ENCODE results near the gene CFB. TPM values are rescaled to one million over a fixed set of nuclear protein-coding genes. Genes with fewer than 3 reads are reported as not detected.
A peak's percentile ranks its signal among the peaks of the same experiment; 100 is the strongest.

CFB gene
- total and polyA plus RNA-seq, 2 of the 13 experiments (the other 11 are each of a cell fraction or from before 2014, with no cell fraction given): 171 to 513 TPM

DNA sequence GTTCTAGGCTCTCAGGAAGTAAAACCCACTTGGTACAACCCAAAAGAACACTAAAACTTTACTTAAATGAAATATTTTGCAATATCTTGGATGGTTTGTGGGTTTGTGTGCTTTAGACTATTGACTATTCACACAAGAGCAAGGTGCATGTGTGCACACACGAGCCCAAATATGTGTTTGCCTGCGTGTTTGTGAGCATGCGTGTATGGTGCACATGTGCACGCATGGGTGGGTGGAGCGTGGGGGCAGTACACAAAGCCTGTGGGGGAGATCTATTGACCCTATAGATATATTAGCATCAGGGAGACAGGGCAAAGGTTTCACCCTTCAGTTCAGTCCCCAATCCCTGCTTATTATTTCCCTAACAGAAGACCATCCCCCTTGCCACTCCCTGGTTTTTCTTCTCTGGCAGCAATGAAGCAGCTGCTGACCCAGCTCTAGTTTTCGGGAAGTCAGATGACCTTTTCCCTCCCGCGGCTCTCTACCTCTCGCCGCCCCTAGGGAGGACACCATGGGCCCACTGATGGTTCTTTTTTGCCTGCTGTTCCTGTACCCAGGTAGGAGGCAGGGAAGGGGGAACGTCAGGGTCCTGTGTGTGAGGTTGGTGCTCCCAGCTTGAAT, 18.5 kb upstream of the CFB start, which contains the start of gene C2 (continued):
- TF ChIP-seq ZNF256 (CRISPR knock-in tag; conservative IDR thresholded peaks at IDR 0.05): no peak; the same call in 1 of the 2 replicates
- peak; percentile 67; the same call in 1 of the 2 replicates for TF ChIP-seq FOXC1 (CRISPR knock-in tag; IDR thresholded peaks at IDR 0.05; ENCODE audit: borderline replicate concordance)
- no peak for TF ChIP-seq ZNF768 (CRISPR knock-in tag; IDR thresholded peaks at IDR 0.05)
- TF ChIP-seq, protein P1, sequence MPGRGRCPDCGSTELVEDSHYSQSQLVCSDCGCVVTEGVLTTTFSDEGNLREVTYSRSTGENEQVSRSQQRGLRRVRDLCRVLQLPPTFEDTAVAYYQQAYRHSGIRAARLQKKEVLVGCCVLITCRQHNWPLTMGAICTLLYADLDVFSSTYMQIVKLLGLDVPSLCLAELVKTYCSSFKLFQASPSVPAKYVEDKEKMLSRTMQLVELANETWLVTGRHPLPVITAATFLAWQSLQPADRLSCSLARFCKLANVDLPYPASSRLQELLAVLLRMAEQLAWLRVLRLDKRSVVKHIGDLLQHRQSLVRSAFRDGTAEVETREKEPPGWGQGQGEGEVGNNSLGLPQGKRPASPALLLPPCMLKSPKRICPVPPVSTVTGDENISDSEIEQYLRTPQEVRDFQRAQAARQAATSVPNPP (CRISPR knock-in tag; IDR thresholded peaks at IDR 0.05): peak; percentile 81
- TF ChIP-seq, protein P2, sequence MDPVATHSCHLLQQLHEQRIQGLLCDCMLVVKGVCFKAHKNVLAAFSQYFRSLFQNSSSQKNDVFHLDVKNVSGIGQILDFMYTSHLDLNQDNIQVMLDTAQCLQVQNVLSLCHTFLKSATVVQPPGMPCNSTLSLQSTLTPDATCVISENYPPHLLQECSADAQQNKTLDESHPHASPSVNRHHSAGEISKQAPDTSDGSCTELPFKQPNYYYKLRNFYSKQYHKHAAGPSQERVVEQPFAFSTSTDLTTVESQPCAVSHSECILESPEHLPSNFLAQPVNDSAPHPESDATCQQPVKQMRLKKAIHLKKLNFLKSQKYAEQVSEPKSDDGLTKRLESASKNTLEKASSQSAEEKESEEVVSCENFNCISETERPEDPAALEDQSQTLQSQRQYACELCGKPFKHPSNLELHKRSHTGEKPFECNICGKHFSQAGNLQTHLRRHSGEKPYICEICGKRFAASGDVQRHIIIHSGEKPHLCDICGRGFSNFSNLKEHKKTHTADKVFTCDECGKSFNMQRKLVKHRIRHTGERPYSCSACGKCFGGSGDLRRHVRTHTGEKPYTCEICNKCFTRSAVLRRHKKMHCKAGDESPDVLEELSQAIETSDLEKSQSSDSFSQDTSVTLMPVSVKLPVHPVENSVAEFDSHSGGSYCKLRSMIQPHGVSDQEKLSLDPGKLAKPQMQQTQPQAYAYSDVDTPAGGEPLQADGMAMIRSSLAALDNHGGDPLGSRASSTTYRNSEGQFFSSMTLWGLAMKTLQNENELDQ (CRISPR knock-in tag; IDR thresholded peaks at IDR 0.05; ENCODE audit: borderline replicate concordance): no peak
- TF ChIP-seq ZKSCAN8 (CRISPR knock-in tag; IDR thresholded peaks at IDR 0.05; ENCODE audit: borderline replicate concordance): peak; percentile 86
- peak; percentile 72 for TF ChIP-seq SKI (IDR thresholded peaks at IDR 0.05; ENCODE audit: partially characterized antibody)
- no peak for TF ChIP-seq ZFP36L2 (CRISPR knock-in tag; IDR thresholded peaks at IDR 0.05)
- TF ChIP-seq MED8 (CRISPR knock-in tag; IDR thresholded peaks at IDR 0.05; ENCODE audit: insufficient replicate concordance): peak; percentile 59
- TF ChIP-seq, protein P3, sequence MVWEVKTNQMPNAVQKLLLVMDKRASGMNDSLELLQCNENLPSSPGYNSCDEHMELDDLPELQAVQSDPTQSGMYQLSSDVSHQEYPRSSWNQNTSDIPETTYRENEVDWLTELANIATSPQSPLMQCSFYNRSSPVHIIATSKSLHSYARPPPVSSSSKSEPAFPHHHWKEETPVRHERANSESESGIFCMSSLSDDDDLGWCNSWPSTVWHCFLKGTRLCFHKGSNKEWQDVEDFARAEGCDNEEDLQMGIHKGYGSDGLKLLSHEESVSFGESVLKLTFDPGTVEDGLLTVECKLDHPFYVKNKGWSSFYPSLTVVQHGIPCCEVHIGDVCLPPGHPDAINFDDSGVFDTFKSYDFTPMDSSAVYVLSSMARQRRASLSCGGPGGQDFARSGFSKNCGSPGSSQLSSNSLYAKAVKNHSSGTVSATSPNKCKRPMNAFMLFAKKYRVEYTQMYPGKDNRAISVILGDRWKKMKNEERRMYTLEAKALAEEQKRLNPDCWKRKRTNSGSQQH (CRISPR knock-in tag; IDR thresholded peaks at IDR 0.05; ENCODE audit: low read depth): peak; percentile 93; the same call in 1 of the 2 replicates
- TF ChIP-seq, protein P4, sequence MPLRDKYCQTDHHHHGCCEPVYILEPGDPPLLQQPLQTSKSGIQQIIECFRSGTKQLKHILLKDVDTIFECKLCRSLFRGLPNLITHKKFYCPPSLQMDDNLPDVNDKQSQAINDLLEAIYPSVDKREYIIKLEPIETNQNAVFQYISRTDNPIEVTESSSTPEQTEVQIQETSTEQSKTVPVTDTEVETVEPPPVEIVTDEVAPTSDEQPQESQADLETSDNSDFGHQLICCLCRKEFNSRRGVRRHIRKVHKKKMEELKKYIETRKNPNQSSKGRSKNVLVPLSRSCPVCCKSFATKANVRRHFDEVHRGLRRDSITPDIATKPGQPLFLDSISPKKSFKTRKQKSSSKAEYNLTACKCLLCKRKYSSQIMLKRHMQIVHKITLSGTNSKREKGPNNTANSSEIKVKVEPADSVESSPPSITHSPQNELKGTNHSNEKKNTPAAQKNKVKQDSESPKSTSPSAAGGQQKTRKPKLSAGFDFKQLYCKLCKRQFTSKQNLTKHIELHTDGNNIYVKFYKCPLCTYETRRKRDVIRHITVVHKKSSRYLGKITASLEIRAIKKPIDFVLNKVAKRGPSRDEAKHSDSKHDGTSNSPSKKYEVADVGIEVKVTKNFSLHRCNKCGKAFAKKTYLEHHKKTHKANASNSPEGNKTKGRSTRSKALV (CRISPR knock-in tag; IDR thresholded peaks at IDR 0.05): no peak
- TF ChIP-seq MYC (CRISPR knock-in tag; IDR thresholded peaks at IDR 0.05; ENCODE audit: borderline replicate concordance): peak; percentile 98
- peak; percentile 73 for TF ChIP-seq KDM2A (CRISPR knock-in tag; IDR thresholded peaks at IDR 0.05; ENCODE audit: borderline replicate concordance, low read depth)
- peak; percentile 98 for TF ChIP-seq DPF2 (CRISPR knock-in tag; IDR thresholded peaks at IDR 0.05; ENCODE audit: borderline replicate concordance, low read depth)
- no peak for TF ChIP-seq ZSCAN12 (CRISPR knock-in tag; IDR thresholded peaks at IDR 0.05)
- peak; percentile 54; the same call in 1 of the 2 replicates for TF ChIP-seq RBFOX2 (IDR thresholded peaks at IDR 0.05; ENCODE audit: low read depth, low read length)
- TF ChIP-seq ISL2 (CRISPR knock-in tag; IDR thresholded peaks at IDR 0.05): peak; percentile 77
- TF ChIP-seq RAD21 (CRISPR knock-in tag; IDR thresholded peaks at IDR 0.05): no peak
- TF ChIP-seq KMT2A (CRISPR knock-in tag; IDR thresholded peaks at IDR 0.05): peak; percentile 33; the same call in 1 of the 2 replicates
- TF ChIP-seq, protein P5, sequence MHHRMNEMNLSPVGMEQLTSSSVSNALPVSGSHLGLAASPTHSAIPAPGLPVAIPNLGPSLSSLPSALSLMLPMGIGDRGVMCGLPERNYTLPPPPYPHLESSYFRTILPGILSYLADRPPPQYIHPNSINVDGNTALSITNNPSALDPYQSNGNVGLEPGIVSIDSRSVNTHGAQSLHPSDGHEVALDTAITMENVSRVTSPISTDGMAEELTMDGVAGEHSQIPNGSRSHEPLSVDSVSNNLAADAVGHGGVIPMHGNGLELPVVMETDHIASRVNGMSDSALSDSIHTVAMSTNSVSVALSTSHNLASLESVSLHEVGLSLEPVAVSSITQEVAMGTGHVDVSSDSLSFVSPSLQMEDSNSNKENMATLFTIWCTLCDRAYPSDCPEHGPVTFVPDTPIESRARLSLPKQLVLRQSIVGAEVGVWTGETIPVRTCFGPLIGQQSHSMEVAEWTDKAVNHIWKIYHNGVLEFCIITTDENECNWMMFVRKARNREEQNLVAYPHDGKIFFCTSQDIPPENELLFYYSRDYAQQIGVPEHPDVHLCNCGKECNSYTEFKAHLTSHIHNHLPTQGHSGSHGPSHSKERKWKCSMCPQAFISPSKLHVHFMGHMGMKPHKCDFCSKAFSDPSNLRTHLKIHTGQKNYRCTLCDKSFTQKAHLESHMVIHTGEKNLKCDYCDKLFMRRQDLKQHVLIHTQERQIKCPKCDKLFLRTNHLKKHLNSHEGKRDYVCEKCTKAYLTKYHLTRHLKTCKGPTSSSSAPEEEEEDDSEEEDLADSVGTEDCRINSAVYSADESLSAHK (CRISPR knock-in tag; IDR thresholded peaks at IDR 0.05; ENCODE audit: borderline replicate concordance): no peak
